Activated naive CD8-positive, alpha-beta T cell treated with anti-CD3 and anti-CD28 coated beads for 36 hours (primary cell): ENCODE results near the gene PHACTR3. TPM values are rescaled to one million over a fixed set of nuclear protein-coding genes. Genes with fewer than 3 reads are reported as not detected.

Experiments
- DNase-seq: peaks from one replicate; pipeline ENCODE4 v3.0.0; 2021
- H3K27ac Mint-ChIP-seq: one replicate; pipeline ENCODE4 v1.8.0; 2022; ENCODE audit warnings: mild to moderate bottlenecking, moderate library complexity, mixed read lengths
- H3K27me3 Mint-ChIP-seq: one replicate; pipeline ENCODE4 v1.8.0; 2022; ENCODE audit warnings: mild to moderate bottlenecking, mixed read lengths
- H3K36me3 Mint-ChIP-seq: one replicate; pipeline ENCODE4 v1.8.0; 2021; ENCODE audit warnings: mild to moderate bottlenecking, mixed read lengths
- H3K4me1 Mint-ChIP-seq: one replicate; pipeline ENCODE4 v1.8.0; 2021; ENCODE audit warnings: mixed read lengths
- H3K4me3 Mint-ChIP-seq: one replicate; pipeline ENCODE4 v1.8.0; 2022; ENCODE audit warnings: mild to moderate bottlenecking, moderate library complexity, mixed read lengths
- H3K9me3 Mint-ChIP-seq: one replicate; pipeline ENCODE4 v1.8.0; 2022; ENCODE audit warnings: mixed read lengths
- total RNA-seq, 2 experiments: library from RNA; stranded (reverse); gene quantifications; one replicate each; pipeline ENCODE4 v1.2.3, GENCODE V29; 2021

Gene PHACTR3
- total RNA-seq, 2 experiments from 2014 or later: not detected

GRCh38 chr20:59686404-59687346 lies 82.3 kb downstream of the PHACTR3 start:
- Mint-ChIP-seq H3K9me3 (no peaks in the 10 kb centered on the region), H3K27me3 (no peaks in the 10 kb centered on the region), H3K4me3 (no peak overlapping the region), H3K36me3 (no peaks in the 10 kb centered on the region), H3K4me1 (no peaks in the 10 kb centered on the region), H3K27ac (no peak overlapping the region)
- no peak for DNase-seq

- Mint-ChIP-seq H3K4me1 (no peaks in the 10 kb centered on the region), H3K9me3 (no peaks in the 10 kb centered on the region), H3K27ac (no peak overlapping the region), H3K36me3 (no peaks in the 10 kb centered on the region), H3K4me3 (no peak overlapping the region), H3K27me3 (peaks cover 6% of the 10 kb centered on the region)
- no peak for DNase-seq
Measured at GRCh38 chr20:59688356-59688755, 84.0 kb downstream of the PHACTR3 start.

- Mint-ChIP-seq H3K4me3 (no peak overlapping the region), H3K36me3 (no peaks in the 10 kb centered on the region), H3K27me3 (peaks cover 10% of the 10 kb centered on the region), H3K27ac (no peak overlapping the region), H3K4me1 (no peaks in the 10 kb centered on the region), H3K9me3 (no peaks in the 10 kb centered on the region)
- DNase-seq: no peak
Measured at GRCh38 chr20:59688999-59689398, 84.7 kb downstream of the PHACTR3 start.

GRCh38 chr20:59690101-59690500 lies 85.8 kb downstream of the PHACTR3 start:
- H3K36me3 Mint-ChIP-seq: no peaks in the 10 kb centered on the region
- no peak overlapping the region for H3K4me3 Mint-ChIP-seq
- H3K4me1 Mint-ChIP-seq: no peaks in the 10 kb centered on the region
- H3K27ac Mint-ChIP-seq: no peak overlapping the region
- H3K27me3 Mint-ChIP-seq: peaks cover 10% of the 10 kb centered on the region
- no peak for DNase-seq
- no peaks in the 10 kb centered on the region for H3K9me3 Mint-ChIP-seq

GRCh38 chr20:59690976-59691375 lies 86.6 kb downstream of the PHACTR3 start:
- no peak overlapping the region for H3K27ac Mint-ChIP-seq
- H3K36me3 Mint-ChIP-seq: no peaks in the 10 kb centered on the region
- H3K4me1 Mint-ChIP-seq: no peaks in the 10 kb centered on the region
- no peak for DNase-seq
- no peaks in the 10 kb centered on the region for H3K9me3 Mint-ChIP-seq
- H3K4me3 Mint-ChIP-seq: no peak overlapping the region
- H3K27me3 Mint-ChIP-seq: peaks cover 10% of the 10 kb centered on the region

- no peaks in the 10 kb centered on the region for H3K36me3 Mint-ChIP-seq
- no peak overlapping the region for H3K27ac Mint-ChIP-seq
- H3K27me3 Mint-ChIP-seq: peaks cover 10% of the 10 kb centered on the region
- no peaks in the 10 kb centered on the region for H3K4me1 Mint-ChIP-seq
- H3K9me3 Mint-ChIP-seq: no peaks in the 10 kb centered on the region
- DNase-seq: no peak
- H3K4me3 Mint-ChIP-seq: no peak overlapping the region
Measured at GRCh38 chr20:59692139-59692538, 87.8 kb downstream of the PHACTR3 start.

- Mint-ChIP-seq H3K9me3 (no peaks in the 10 kb centered on the region), H3K4me1 (no peaks in the 10 kb centered on the region), H3K27me3 (peaks cover 13% of the 10 kb centered on the region), H3K36me3 (no peaks in the 10 kb centered on the region), H3K27ac (no peak overlapping the region), H3K4me3 (no peak overlapping the region)
- DNase-seq: no peak
Measured at GRCh38 chr20:59693587-59693986, 89.2 kb downstream of the PHACTR3 start.

- H3K4me1 Mint-ChIP-seq: no peaks in the 10 kb centered on the region
- no peak for DNase-seq
- H3K36me3 Mint-ChIP-seq: no peaks in the 10 kb centered on the region
- no peak overlapping the region for H3K27ac Mint-ChIP-seq
- H3K9me3 Mint-ChIP-seq: no peaks in the 10 kb centered on the region
- H3K27me3 Mint-ChIP-seq: peaks cover 13% of the 10 kb centered on the region
- H3K4me3 Mint-ChIP-seq: no peak overlapping the region
Measured at GRCh38 chr20:59696476-59696875, 92.1 kb downstream of the PHACTR3 start.

GRCh38 chr20:59697068-59697467 lies 92.7 kb downstream of the PHACTR3 start:
- Mint-ChIP-seq H3K36me3 (no peaks in the 10 kb centered on the region), H3K27ac (no peak overlapping the region), H3K27me3 (peaks cover 13% of the 10 kb centered on the region), H3K4me1 (no peaks in the 10 kb centered on the region), H3K9me3 (no peaks in the 10 kb centered on the region), H3K4me3 (no peak overlapping the region)
- DNase-seq: no peak

- H3K27ac Mint-ChIP-seq: no peak overlapping the region
- no peaks in the 10 kb centered on the region for H3K9me3 Mint-ChIP-seq
Measured at GRCh38 chr20:59698598-59698997, 94.3 kb downstream of the PHACTR3 start.

GRCh38 chr20:59701236-59701635 lies 96.9 kb downstream of the PHACTR3 start:
- Mint-ChIP-seq H3K27ac (no peak overlapping the region), H3K9me3 (no peaks in the 10 kb centered on the region), H3K4me1 (no peaks in the 10 kb centered on the region), H3K4me3 (no peak overlapping the region), H3K36me3 (no peaks in the 10 kb centered on the region), H3K27me3 (peaks cover 12% of the 10 kb centered on the region)
- DNase-seq: no peak

More at GRCh38 chr20:59698598-59698997, 94.3 kb downstream of the PHACTR3 start:
- H3K36me3 Mint-ChIP-seq: no peaks in the 10 kb centered on the region
- H3K27me3 Mint-ChIP-seq: peaks cover 8% of the 10 kb centered on the region
- H3K4me1 Mint-ChIP-seq: no peaks in the 10 kb centered on the region
- H3K4me3 Mint-ChIP-seq: no peak overlapping the region
- no peak for DNase-seq

GRCh38 chr20:59703046-59703445 lies 98.7 kb downstream of the PHACTR3 start:
- Mint-ChIP-seq H3K27me3 (peaks cover 10% of the 10 kb centered on the region), H3K27ac (no peak overlapping the region), H3K4me1 (no peaks in the 10 kb centered on the region), H3K36me3 (no peaks in the 10 kb centered on the region), H3K4me3 (no peak overlapping the region), H3K9me3 (no peaks in the 10 kb centered on the region)
- DNase-seq: no peak

- Mint-ChIP-seq H3K27ac (no peak overlapping the region), H3K4me1 (no peaks in the 10 kb centered on the region), H3K9me3 (no peaks in the 10 kb centered on the region), H3K4me3 (no peak overlapping the region), H3K36me3 (no peaks in the 10 kb centered on the region), H3K27me3 (peaks cover 9% of the 10 kb centered on the region)
- DNase-seq: no peak
Measured at GRCh38 chr20:59705651-59706399, 101.5 kb downstream of the PHACTR3 start.

- Mint-ChIP-seq H3K36me3 (no peaks in the 10 kb centered on the region), H3K4me3 (no peak overlapping the region), H3K27ac (no peak overlapping the region), H3K4me1 (no peaks in the 10 kb centered on the region), H3K27me3 (peaks cover 9% of the 10 kb centered on the region), H3K9me3 (no peaks in the 10 kb centered on the region)
- DNase-seq: no peak
Measured at GRCh38 chr20:59706400-59706693, 102.0 kb downstream of the PHACTR3 start.

- H3K4me1 Mint-ChIP-seq: no peaks in the 10 kb centered on the region
- H3K27ac Mint-ChIP-seq: no peak overlapping the region
- peaks cover 5% of the 10 kb centered on the region for H3K9me3 Mint-ChIP-seq
- no peaks in the 10 kb centered on the region for H3K36me3 Mint-ChIP-seq
- H3K27me3 Mint-ChIP-seq: peaks cover 5% of the 10 kb centered on the region
- H3K4me3 Mint-ChIP-seq: no peak overlapping the region
- DNase-seq: no peak
Measured at GRCh38 chr20:59708326-59708725, 104.0 kb downstream of the PHACTR3 start.
